GM18505 (cell line): ENCODE results near the gene KDELR1.

Experiments used
- ATAC-seq: cut with Tn5 transposase; IDR thresholded peaks from one replicate; pipeline ENCODE4 v1.9.1; 2021; ENCODE audit not compliant: unreplicated experiment
- POLR2A ChIP-seq: IDR thresholded peaks from 4 replicates; pipeline ENCODE4 v1.6.1; 2011; ENCODE audit warnings: borderline replicate concordance; ENCODE audit not compliant: insufficient read depth, insufficient read length; ENCODE audit errors: extremely low read depth

The KDELR1 gene

GRCh38 chr19:48371367-48371766 is 20.0 kb downstream of the KDELR1 start:
- TF ChIP-seq POLR2A, result no peak
- ATAC-seq, result no peak

DNA sequence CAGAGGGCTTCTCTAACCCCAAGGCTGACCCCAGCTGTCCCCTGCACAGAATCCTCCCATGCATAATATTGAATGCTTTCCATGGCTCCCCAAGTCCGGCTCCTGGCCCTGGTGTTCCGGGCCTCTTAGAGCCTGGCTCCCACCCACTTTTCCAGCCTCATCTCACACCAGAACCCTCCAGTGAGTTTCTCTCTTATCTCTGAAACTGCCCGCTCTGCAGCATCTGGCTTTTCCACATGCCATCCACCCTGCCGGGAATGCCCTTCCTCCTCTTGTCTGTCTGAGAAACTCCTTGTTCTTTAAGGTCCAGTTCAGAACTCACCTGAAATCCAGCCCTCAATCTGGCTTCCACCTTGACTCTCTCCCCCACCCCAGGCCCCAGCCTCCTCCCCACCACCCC is 20.4 kb downstream of the KDELR1 start:
- TF ChIP-seq POLR2A, result no peak
- ATAC-seq, result no peak

- ATAC-seq, result no peak
- no peak for TF ChIP-seq POLR2A
Measured at GRCh38 chr19:48368936-48369335, 22.4 kb downstream of the KDELR1 start.

GRCh38 chr19:48367855-48368254 is 23.5 kb downstream of the KDELR1 start:
- no peak for TF ChIP-seq POLR2A
- ATAC-seq, result no peak

DNA sequence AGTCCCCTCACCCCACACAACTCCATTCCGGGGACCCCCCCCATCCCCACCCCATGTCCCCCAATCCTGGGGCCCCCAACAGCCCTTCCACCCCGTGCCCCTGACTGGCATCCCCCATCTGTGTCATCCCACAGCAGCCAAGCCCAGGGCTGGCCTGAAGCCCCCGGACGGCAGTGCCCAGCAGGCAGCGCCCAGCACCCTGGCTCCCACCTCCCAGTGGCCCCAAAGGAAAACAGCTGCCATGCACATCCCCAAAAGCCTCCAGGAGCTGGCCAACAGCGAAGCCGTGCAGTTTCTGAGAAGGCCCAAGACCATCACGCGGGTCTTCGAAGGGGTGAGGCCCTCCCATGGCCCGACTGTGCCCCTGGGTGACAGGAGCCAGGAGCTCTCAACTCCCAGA is 25.7 kb downstream of the KDELR1 start:
- no peak for ATAC-seq
- TF ChIP-seq POLR2A, result no peak

GRCh38 chr19:48364598-48365348 is 26.6 kb downstream of the KDELR1 start:
- no peak for ATAC-seq
- TF ChIP-seq POLR2A, result no peak

- ATAC-seq, result peak; percentile 85
- peak; percentile 58 for TF ChIP-seq POLR2A
Measured at GRCh38 chr19:48363810-48364597, 27.3 kb downstream of the KDELR1 start, which contains the start of the genes SYNGR4 and TMEM143. SYNGR4 (plus strand) TSS chr19:48364367; CDS start chr19:48365843, 1,476 bp downstream. TMEM143 (minus strand) TSS chr19:48363940; CDS start chr19:48363920, 20 bp downstream.

- TF ChIP-seq POLR2A, result no peak
- ATAC-seq, result peak; percentile 10
Measured at GRCh38 chr19:48363500-48363809, 27.9 kb downstream of the KDELR1 start.

DNA sequence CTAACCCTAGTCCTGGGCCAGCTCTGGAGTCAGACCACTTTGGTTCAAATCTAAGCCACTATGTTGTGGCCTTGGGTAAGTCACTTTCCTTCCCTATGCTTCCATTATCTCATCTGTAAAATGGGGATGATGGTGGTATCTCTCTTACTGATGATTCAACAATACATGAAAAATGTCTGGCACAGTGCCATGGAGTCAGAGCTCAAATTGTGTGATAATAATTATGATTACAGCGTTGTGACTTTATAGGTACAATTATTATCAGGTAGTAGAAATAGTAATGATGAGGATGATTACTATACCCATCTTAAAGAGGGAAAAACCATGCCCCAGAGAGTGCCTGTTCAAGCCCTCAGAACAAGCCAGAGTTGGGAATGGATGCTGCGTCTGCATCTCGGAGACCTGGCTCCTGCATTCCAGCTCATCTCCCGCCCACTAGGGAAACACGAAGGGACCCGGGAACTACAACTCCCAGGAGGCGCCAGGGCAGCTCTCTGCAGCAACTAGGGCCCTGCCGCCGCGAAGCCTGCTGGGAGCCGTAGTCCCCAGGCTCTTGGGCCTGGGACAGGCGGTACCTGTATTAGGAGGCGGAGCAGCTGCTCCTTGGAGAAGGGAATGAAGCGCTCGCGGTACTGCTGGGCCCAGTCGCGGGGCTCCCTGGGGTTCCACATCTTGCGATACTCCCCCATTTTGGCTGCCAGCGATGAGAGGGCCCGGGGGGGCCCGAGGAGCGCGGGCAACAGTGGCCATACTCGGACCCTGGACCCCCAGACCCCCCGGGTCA is 28.4 kb downstream of the KDELR1 start:
- ATAC-seq, result peak; percentile 37
- peak; percentile 27 for TF ChIP-seq POLR2A

- TF ChIP-seq POLR2A, result no peak
- no peak for ATAC-seq
Measured at GRCh38 chr19:48361912-48362311, 29.4 kb downstream of the KDELR1 start.

GRCh38 chr19:48359123-48359522 is 32.2 kb downstream of the KDELR1 start:
- no peak for ATAC-seq
- no peak for TF ChIP-seq POLR2A

DNA sequence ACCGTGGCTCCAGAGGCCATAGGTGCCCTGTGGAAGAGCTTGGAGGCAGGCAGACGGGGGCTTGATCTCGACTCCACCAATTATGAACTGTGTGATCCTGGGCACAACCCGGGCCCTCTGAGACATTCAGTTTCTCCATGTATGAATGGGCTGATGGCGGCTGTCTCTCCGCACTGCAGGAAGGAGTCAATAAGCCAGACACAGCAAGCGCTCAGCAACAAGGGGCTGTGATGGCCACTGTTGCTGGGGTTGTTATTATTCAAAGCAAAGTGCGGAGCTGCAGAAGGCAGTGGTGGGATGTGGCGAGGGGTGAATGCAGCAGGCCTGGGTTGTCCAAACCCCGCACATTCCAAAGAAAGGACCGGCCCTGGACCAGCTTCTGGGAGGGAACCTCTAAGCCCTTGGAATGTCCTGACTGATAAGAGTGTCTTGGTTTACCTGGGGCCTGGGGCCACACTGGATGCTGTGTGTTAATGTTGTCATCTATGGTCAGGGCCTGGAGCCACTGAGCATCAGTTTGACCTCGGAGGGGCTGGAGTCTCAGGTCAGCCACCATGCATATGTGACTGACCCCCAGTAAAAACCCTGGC is 35.9 kb downstream of the KDELR1 start:
- TF ChIP-seq POLR2A, result no peak
- no peak for ATAC-seq
